Fibroblast of the conjunctiva (primary cell): Measurements from ENCODE around the gene BBC3.

ENCODE experiments used
- DNase-seq: peaks from one replicate; pipeline ENCODE4 v3.0.0-alpha.2; 2010; ENCODE audit warnings: low read depth

The BBC3 gene

GRCh38 chr19:47195434-47195833 is 35.6 kb downstream of the BBC3 start:
- DNase-seq: no peak

GRCh38 chr19:47190167-47190727 is 40.8 kb downstream of the BBC3 start:
- DNase-seq: peak; percentile 66

GRCh38 chr19:47188507-47189033 is 42.4 kb downstream of the BBC3 start:
- DNase-seq: no peak

- no peak for DNase-seq
Measured at GRCh38 chr19:47187797-47188196, 43.2 kb downstream of the BBC3 start.

GRCh38 chr19:47187335-47187655 is 43.7 kb downstream of the BBC3 start:
- DNase-seq: no peak

GRCh38 chr19:47186446-47187334 is 44.3 kb downstream of the BBC3 start:
- no peak for DNase-seq

- DNase-seq: no peak
Measured at GRCh38 chr19:47183601-47184000, 47.4 kb downstream of the BBC3 start.

- no peak for DNase-seq
Measured at GRCh38 chr19:47179653-47180310, 51.2 kb downstream of the BBC3 start.

- DNase-seq: peak; percentile 39
Measured at GRCh38 chr19:47176627-47177090, 54.3 kb downstream of the BBC3 start.

GRCh38 chr19:47176071-47176626 is 54.9 kb downstream of the BBC3 start:
- DNase-seq: no peak

GRCh38 chr19:47172666-47173455 is 58.1 kb downstream of the BBC3 start:
- DNase-seq: no peak
